ENCODE data around the gene RNF207.

The RNF207 gene

DNA sequence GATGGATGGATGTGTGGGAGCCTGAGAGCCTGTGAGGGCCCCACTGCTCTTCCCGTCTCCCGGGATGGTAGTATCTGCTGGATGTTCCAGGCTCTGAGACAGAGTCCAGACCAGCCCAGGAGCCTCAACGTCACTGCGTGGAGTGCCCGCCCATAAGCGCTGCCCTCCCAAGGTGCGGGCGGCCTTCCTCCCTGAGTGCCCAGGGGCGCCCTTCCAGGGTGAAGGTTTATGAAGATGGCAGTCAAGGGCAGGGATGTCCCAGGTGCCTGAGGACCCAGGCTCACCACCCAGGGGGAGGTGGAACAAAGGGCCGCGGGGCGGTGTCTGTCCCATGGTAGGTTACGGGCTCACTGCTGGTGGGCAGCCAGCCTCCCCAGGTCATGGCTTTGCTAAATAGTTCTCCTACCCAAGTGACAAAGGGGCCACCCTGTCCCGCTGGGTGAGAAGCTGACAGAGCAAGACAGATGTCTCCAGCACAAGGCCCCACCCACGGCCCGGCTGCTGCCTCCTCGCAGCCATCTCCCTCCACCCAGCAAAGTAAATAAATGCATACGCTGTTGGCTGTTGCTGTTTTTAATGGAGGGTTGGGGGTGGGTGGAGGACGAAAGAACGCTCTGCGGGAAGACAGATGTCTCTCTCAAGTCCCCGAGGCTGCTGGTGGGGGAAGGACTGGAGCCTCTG is 63.9 kb downstream of the RNF207 start:
- no peak for DNase-seq (ENCODE audit: low spot score)

DNA sequence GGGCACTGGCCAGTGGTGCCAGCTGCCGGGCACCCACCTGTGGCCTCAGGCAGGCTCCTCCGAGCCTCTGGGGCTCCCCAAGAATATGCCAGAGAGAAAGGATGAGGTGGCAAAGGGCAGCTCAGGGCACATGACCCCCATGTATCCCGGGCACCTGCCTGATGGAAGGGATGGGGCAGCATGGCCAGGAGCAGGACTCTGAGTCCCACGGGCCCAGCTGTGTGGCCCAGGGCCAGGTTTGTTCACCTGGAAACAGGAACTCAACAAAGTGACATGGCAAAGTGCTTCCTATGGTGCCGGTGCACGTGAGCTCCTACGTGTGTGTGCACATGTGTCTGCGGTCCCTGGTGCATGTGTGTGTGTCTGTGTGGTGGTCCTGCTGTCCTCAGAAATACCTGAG is 64.5 kb downstream of the RNF207 start:
- DNase-seq (ENCODE audit: low spot score): no peak
